Natural killer cell (primary cell): Measurements from ENCODE around the gene GRB10. TPM values are rescaled to one million over a fixed set of nuclear protein-coding genes. Genes with fewer than 3 reads are reported as not detected.

Experiments used
- ATAC-seq, 3 donors: fragments of 150-1000 bp in 2 of 3; fragments of 200-7000 bp in 1 of 3; cut with Tn5 transposase; 1 replicate in 1 of 3; 2 replicates in 2 of 3; pipeline ENCODE4 v1.10.0; 2021; ENCODE audit warnings: mild to moderate bottlenecking in 2 of 3, moderate library complexity in 2 of 3
- DNase-seq, 2 donors: peaks; one replicate each; pipeline versions ENCODE4 v3.0.0 to v3.0.0-alpha.2; 2013 to 2021; ENCODE audit warnings: mixed read lengths in 1 of 2
- H3K27ac ChIP-seq: one replicate; pipeline ENCODE4 v1.5.1; 2013; ENCODE audit warnings: mild to moderate bottlenecking, low read length
- H3K27me3 ChIP-seq: one replicate; pipeline ENCODE4 v1.6.1; 2013; ENCODE audit warnings: low read length; ENCODE audit not compliant: control insufficient read depth, insufficient read depth
- H3K36me3 ChIP-seq: one replicate; pipeline ENCODE4 v1.6.1; 2013; ENCODE audit warnings: low read length; ENCODE audit not compliant: control insufficient read depth, insufficient read depth
- H3K4me1 ChIP-seq: one replicate; pipeline ENCODE4 v1.6.1; 2013; ENCODE audit warnings: low read length; ENCODE audit not compliant: control insufficient read depth, insufficient read depth
- H3K4me3 ChIP-seq: one replicate; pipeline ENCODE4 v1.5.1; 2013; ENCODE audit warnings: low read length
- H3K9me3 ChIP-seq: one replicate; pipeline ENCODE4 v1.6.1; 2013; ENCODE audit warnings: low read length; ENCODE audit not compliant: control insufficient read depth, insufficient read depth
- H3K27ac Mint-ChIP-seq, 2 donors: one replicate each; pipeline ENCODE4 v1.8.0; 2022; ENCODE audit warnings: mild to moderate bottlenecking in 2 of 2, mixed read lengths in 2 of 2, moderate library complexity in 1 of 2
- H3K27me3 Mint-ChIP-seq, 2 donors: one replicate each; pipeline ENCODE4 v1.8.0; 2022; ENCODE audit warnings: low read depth in 2 of 2, mixed read lengths in 2 of 2
- H3K36me3 Mint-ChIP-seq: one replicate; pipeline ENCODE4 v1.8.0; 2022; ENCODE audit warnings: mixed read lengths
- H3K4me1 Mint-ChIP-seq, 2 donors: one replicate each; pipeline ENCODE4 v1.8.0; 2022; ENCODE audit warnings: mixed read lengths in 2 of 2
- H3K4me3 Mint-ChIP-seq: one replicate; pipeline ENCODE4 v1.8.0; 2022; ENCODE audit warnings: mild to moderate bottlenecking, moderate library complexity, mixed read lengths
- H3K9me3 Mint-ChIP-seq, 2 donors: one replicate each; pipeline ENCODE4 v1.8.0; 2022; ENCODE audit warnings: mixed read lengths in 2 of 2
- CTCF ChIP-seq: fragments of 200-600 bp; IDR thresholded peaks from one replicate; pipeline ENCODE4 v1.8.0; 2022; ENCODE audit warnings: antibody characterized with exemption
- WGBS: methylation state at CpG from one replicate; pipeline ENCODE4 v1.1.7; 2013; ENCODE audit warnings: missing lambda C conversion rate; ENCODE audit not compliant: insufficient coverage; 5-methylcytosine and 5-hydroxymethylcytosine counted together
- intact Hi-C: fragments of 100-400 bp; cut with micrococcal nuclease; formaldehyde crosslinking; loops from one replicate; pipeline ENCODE4 v1.14.2; 2022
- total RNA-seq, 4 donors: library from RNA; stranded (reverse); fragments of 120-200 nt in 1 of 4; gene quantifications; one replicate each; pipeline versions ENCODE4 v1.2.3 to v1.2.4, GENCODE V29; 2013 to 2022

GRB10 gene
- total RNA-seq, 3 donors from 2014 or later (not counting 1 experiment from before 2014, with no cell fraction given): 0.16 to 24.4 (median 1.4) TPM

GRCh38 chr7:50631100-50631499 lies 151.6 kb downstream of the GRB10 start:
- Histone ChIP-seq H3K9me3 (no peaks in the 10 kb centered on the region), H3K4me3 (no peak overlapping the region), H3K36me3 (no peaks in the 10 kb centered on the region), H3K27me3 (peaks cover 2% of the 10 kb centered on the region), H3K27ac (no peak overlapping the region), H3K4me1 (no peaks in the 10 kb centered on the region)
- TF ChIP-seq CTCF: no peak
- WGBS: 94% methylated on average over 6 of the region's 6 CpGs
- H3K27ac Mint-ChIP-seq: no peak overlapping the region
- no peaks in the 10 kb centered on the region for H3K9me3 Mint-ChIP-seq
- H3K4me1 Mint-ChIP-seq: no peaks in the 10 kb centered on the region
- H3K27me3 Mint-ChIP-seq: peaks cover 29 to 32% of the 10 kb centered on the region in 2 donors
- H3K4me3 Mint-ChIP-seq: no peak overlapping the region
- intact Hi-C loops: loop anchor here (5.0 kb wide), 1 partner anchor 34 kb away; no protein-coding TSS in a partner anchor
- no peaks in the 10 kb centered on the region for H3K36me3 Mint-ChIP-seq
- ATAC-seq (no peak), DNase-seq (no peak)

GRCh38 chr7:50629238-50629901 lies 153.3 kb downstream of the GRB10 start:
- DNase-seq: no peak
- Mint-ChIP-seq H3K36me3 (no peaks in the 10 kb centered on the region), H3K4me1 (no peaks in the 10 kb centered on the region), H3K4me3 (no peak overlapping the region), H3K9me3 (no peaks in the 10 kb centered on the region), H3K27me3 (peaks cover 21 to 32% of the 10 kb centered on the region in 2 donors), H3K27ac (no peak overlapping the region)
- Histone ChIP-seq H3K36me3 (no peaks in the 10 kb centered on the region), H3K27me3 (no peaks in the 10 kb centered on the region), H3K9me3 (no peaks in the 10 kb centered on the region), H3K4me3 (no peak overlapping the region), H3K4me1 (no peaks in the 10 kb centered on the region), H3K27ac (no peak overlapping the region)
- 81% methylated on average over 10 of the region's 10 CpGs for WGBS
- ATAC-seq: no peak
- intact Hi-C loops: no loop called here
- TF ChIP-seq CTCF: no peak

- Histone ChIP-seq H3K9me3 (no peaks in the 10 kb centered on the region), H3K27me3 (no peaks in the 10 kb centered on the region), H3K27ac (no peak overlapping the region), H3K36me3 (no peaks in the 10 kb centered on the region), H3K4me3 (no peak overlapping the region), H3K4me1 (no peaks in the 10 kb centered on the region)
- H3K27me3 Mint-ChIP-seq: peaks cover 16 to 30% of the 10 kb centered on the region in 2 donors
- DNase-seq (no peak), ATAC-seq (no peak)
- no peak overlapping the region for H3K4me3 Mint-ChIP-seq
- H3K9me3 Mint-ChIP-seq: no peaks in the 10 kb centered on the region
- TF ChIP-seq CTCF: no peak
- no peaks in the 10 kb centered on the region for H3K4me1 Mint-ChIP-seq
- no peaks in the 10 kb centered on the region for H3K36me3 Mint-ChIP-seq
- no peak overlapping the region for H3K27ac Mint-ChIP-seq
- 88% methylated on average over 5 of the region's 6 CpGs for WGBS
- intact Hi-C loops: no loop called here
These were observed 154.1 kb downstream of the GRB10 start for GRCh38 chr7:50628434-50629084.
